Keratinocyte (primary cell): ENCODE results near the gene BPIFA1. TPM values are rescaled to one million over a fixed set of nuclear protein-coding genes. Genes with fewer than 3 reads are reported as not detected.

Source experiments
- DNase-seq: peaks from one replicate; pipeline ENCODE4 v3.0.0-alpha.2; 2011; ENCODE audit warnings: low read depth, missing footprints, low spot score
- FAIRE-seq: peaks from 2 replicates; lab custom pipeline; 2011; peaks lifted over from hg19 to GRCh38; lab: Jason Lieb, UNC
- H2AFZ ChIP-seq: 2 replicates; pipeline ENCODE4 v1.6.0; 2012; ENCODE audit warnings: low read length, control low read depth, inconsistent platforms; ENCODE audit not compliant: control insufficient read depth
- H3K27ac ChIP-seq: 2 replicates; pipeline ENCODE4 v1.5.1; 2011; ENCODE audit warnings: low read length; ENCODE audit not compliant: control insufficient read depth, insufficient read depth
- H3K27me3 ChIP-seq: 3 replicates; pipeline ENCODE4 v1.6.0; 2011; ENCODE audit warnings: low read length; ENCODE audit not compliant: control insufficient read depth, insufficient read depth; ENCODE audit errors: extremely low read depth
- H3K36me3 ChIP-seq, 2 experiments: 2 replicates in 1 of 2; 3 replicates in 1 of 2; pipeline ENCODE4 v1.5.1; 2011; ENCODE audit warnings: low read length in 2 of 2, mild to moderate bottlenecking in 1 of 2; ENCODE audit not compliant: control insufficient read depth in 2 of 2, insufficient read depth in 2 of 2; ENCODE audit errors: extremely low read depth in 1 of 2
- H3K4me1 ChIP-seq: 3 replicates; pipeline ENCODE4 v1.5.1; 2011; ENCODE audit warnings: low read length; ENCODE audit not compliant: control insufficient read depth, insufficient read depth; ENCODE audit errors: extremely low read depth
- H3K4me2 ChIP-seq: 3 replicates; pipeline ENCODE4 v1.6.0; 2011; ENCODE audit warnings: low read depth, low read length; ENCODE audit not compliant: control insufficient read depth, insufficient read depth; ENCODE audit errors: extremely low read depth
- H3K4me3 ChIP-seq, 3 experiments: fragments of 200-600 bp in 1 of 3; sonication (generic) in 1 of 3; 2 replicates in 2 of 3; 3 replicates in 1 of 3; pipeline ENCODE4 v1.5.1; 2011 to 2016; ENCODE audit warnings: low read length in 3 of 3, mild to moderate bottlenecking in 3 of 3, control low read depth in 2 of 3, inconsistent platforms in 1 of 3, low read depth in 1 of 3, mixed read lengths in 1 of 3, mixed run types in 1 of 3, moderate library complexity in 1 of 3; ENCODE audit not compliant: control insufficient read depth in 2 of 3, insufficient read depth in 2 of 3; ENCODE audit errors: extremely low read depth in 1 of 3
- H3K79me2 ChIP-seq: 2 replicates; pipeline ENCODE4 v1.6.0; 2012; ENCODE audit warnings: low read length; ENCODE audit not compliant: control insufficient read depth, insufficient read depth
- H3K9ac ChIP-seq: 3 replicates; pipeline ENCODE4 v1.6.0; 2011; ENCODE audit warnings: low read length; ENCODE audit not compliant: control insufficient read depth, insufficient read depth; ENCODE audit errors: extremely low read depth
- H3K9me1 ChIP-seq: 3 replicates; pipeline ENCODE4 v1.6.0; 2011; ENCODE audit warnings: low read length; ENCODE audit not compliant: control insufficient read depth, insufficient read depth; ENCODE audit errors: extremely low read depth
- H3K9me3 ChIP-seq: 2 replicates; pipeline ENCODE4 v1.5.1; 2012; ENCODE audit warnings: low read depth, low read length; ENCODE audit not compliant: control insufficient read depth
- H4K20me1 ChIP-seq: 3 replicates; pipeline ENCODE4 v1.6.0; 2011; ENCODE audit warnings: low read length; ENCODE audit not compliant: control insufficient read depth, insufficient read depth; ENCODE audit errors: extremely low read depth
- CTCF ChIP-seq, 3 experiments: IDR thresholded peaks in 1 of 3; conservative IDR thresholded peaks in 1 of 3; optimal IDR thresholded peaks in 1 of 3; 2 replicates in 2 of 3; 3 replicates in 1 of 3; pipeline versions ENCODE3 to v1.5.1; 2011; ENCODE audit warnings: low read length in 3 of 3, mild to moderate bottlenecking in 3 of 3, moderate library complexity in 2 of 3, control low read depth in 1 of 3, inconsistent platforms in 1 of 3; ENCODE audit not compliant: insufficient read depth in 2 of 3; ENCODE audit errors: extremely low read depth in 1 of 3
- EZH2 ChIP-seq: IDR thresholded peaks from one replicate; pipeline ENCODE4 v1.6.1; 2012; ENCODE audit warnings: inconsistent platforms, mild to moderate bottlenecking, low read length, moderate library complexity
- dilution Hi-C: fragments of 300-500 bp; cut with MboI; formaldehyde crosslinking; loops from one replicate; pipeline ENCODE4 v1.7.0; 2020; ENCODE audit warnings: low sequenced_read_pairs; ENCODE audit not compliant: extremely low pct_ligation_motif_present
- polyA plus RNA-seq, 5 experiments: library from polyadenylated mRNA; depleted of rRNA in 3 of 5; stranded (reverse) in 3 of 5; stranded (forward) in 1 of 5; unstranded in 1 of 5; fragments of >200 nt; gene quantifications; 1 replicate in 1 of 5; 2 replicates in 3 of 5; 3 replicates in 1 of 5; pipeline versions ENCODE4 v1.2.1 to v1.2.3, GENCODE V29; 2011 to 2012; ENCODE audit warnings: missing spikeins in 2 of 5, low read depth in 1 of 5, low replicate concordance in 1 of 5

The BPIFA1 gene
- polyA plus RNA-seq, 1 donor (not counting 4 experiments of a cell fraction or from before 2014, with no cell fraction given): not detected

GRCh38 chr20:33239418-33239817 lies 3.6 kb downstream of the BPIFA1 start:
- Histone ChIP-seq H4K20me1 (no peaks in the 10 kb centered on the region), H3K4me2 (no peak overlapping the region), H3K9me3 (no peaks in the 10 kb centered on the region), H3K9me1 (no peaks in the 10 kb centered on the region), H3K36me3 (no peaks in the 10 kb centered on the region), H3K9ac (no peak overlapping the region), H3K27ac (no peak overlapping the region), H2AFZ (no peak overlapping the region), H3K79me2 (no peaks in the 10 kb centered on the region), H3K4me3 (no peak overlapping the region), H3K27me3 (peaks cover 3% of the 10 kb centered on the region), H3K4me1 (no peaks in the 10 kb centered on the region)
- TF ChIP-seq EZH2 (no peak), CTCF (optimal IDR thresholded peaks at IDR 0.05 in 1 of 3, IDR thresholded peaks at IDR 0.05 in 1 of 3, conservative IDR thresholded peaks at IDR 0.05 in 1 of 3; ENCODE audit: extremely low read depth in 1 of 3, insufficient read depth in 2 of 3, low read length in 3 of 3) (no peak)
- DNase-seq (no peak), FAIRE-seq (no peak)
- dilution Hi-C loops: no loop called here

- Histone ChIP-seq H3K4me2 (no peak overlapping the region), H2AFZ (no peak overlapping the region), H4K20me1 (no peaks in the 10 kb centered on the region), H3K36me3 (no peaks in the 10 kb centered on the region), H3K27me3 (peaks cover 3% of the 10 kb centered on the region), H3K27ac (no peak overlapping the region), H3K4me3 (no peak overlapping the region), H3K9ac (no peak overlapping the region), H3K9me1 (no peaks in the 10 kb centered on the region), H3K9me3 (no peaks in the 10 kb centered on the region), H3K4me1 (no peaks in the 10 kb centered on the region), H3K79me2 (no peaks in the 10 kb centered on the region)
- FAIRE-seq (no peak), DNase-seq (no peak)
- dilution Hi-C loops: no loop called here
- no peak for TF ChIP-seq EZH2
- TF ChIP-seq CTCF (optimal IDR thresholded peaks at IDR 0.05 in 1 of 3, IDR thresholded peaks at IDR 0.05 in 1 of 3, conservative IDR thresholded peaks at IDR 0.05 in 1 of 3; ENCODE audit: extremely low read depth in 1 of 3, insufficient read depth in 2 of 3, low read length in 3 of 3): no peak
These were observed 4.4 kb downstream of the BPIFA1 start for GRCh38 chr20:33239979-33240736.
